ENCODE data around the gene DMRT2.

Gene DMRT2

GRCh38 chr9:1050125-1050895, at the start of gene DMRT2:
TSS of gene DMRT2 (plus strand) at chr9:1050357. CDS start at chr9:1051614, 1,257 bp downstream.
- peak; percentile 58 for DNase-seq

GRCh38 chr9:1001838-1002237, 48.3 kb upstream of the DMRT2 start:
- DNase-seq: no peak

- DNase-seq: no peak
These were observed 47.5 kb upstream of the DMRT2 start for GRCh38 chr9:1002678-1003077.

GRCh38 chr9:1005043-1005667, 45.0 kb upstream of the DMRT2 start:
- DNase-seq: peak; percentile 74

GRCh38 chr9:1007312-1007711, 42.8 kb upstream of the DMRT2 start:
- DNase-seq: no peak

- DNase-seq: no peak
These were observed 41.9 kb upstream of the DMRT2 start for GRCh38 chr9:1008216-1008615.

- DNase-seq: peak; percentile 89
These were observed 41.0 kb upstream of the DMRT2 start for GRCh38 chr9:1009101-1009707.

- peak; percentile 4 for DNase-seq
These were observed 37.1 kb upstream of the DMRT2 start for GRCh38 chr9:1013021-1013420.

- DNase-seq: no peak
These were observed 35.9 kb upstream of the DMRT2 start for GRCh38 chr9:1014225-1014624.

- DNase-seq: no peak
These were observed 35.5 kb upstream of the DMRT2 start for GRCh38 chr9:1014640-1015039.

GRCh38 chr9:1018121-1018520, 32.0 kb upstream of the DMRT2 start:
- DNase-seq: peak; percentile 70

GRCh38 chr9:1024112-1024511, 26.0 kb upstream of the DMRT2 start:
- DNase-seq: no peak

GRCh38 chr9:1025131-1025530, 25.0 kb upstream of the DMRT2 start:
- DNase-seq: no peak

- no peak for DNase-seq
These were observed 23.9 kb upstream of the DMRT2 start for GRCh38 chr9:1026219-1026618.

GRCh38 chr9:1028501-1029190, 21.5 kb upstream of the DMRT2 start:
- DNase-seq: no peak

GRCh38 chr9:1031951-1032601, 18.1 kb upstream of the DMRT2 start:
- DNase-seq: no peak

- DNase-seq: no peak
These were observed 15.9 kb upstream of the DMRT2 start for GRCh38 chr9:1034271-1034670.

- no peak for DNase-seq
These were observed 10.6 kb upstream of the DMRT2 start for GRCh38 chr9:1039589-1039988.

GRCh38 chr9:1042466-1042865, 7.7 kb upstream of the DMRT2 start:
- peak; percentile 13 for DNase-seq

GRCh38 chr9:1044643-1045042, 5.5 kb upstream of the DMRT2 start:
- no peak for DNase-seq

- DNase-seq: no peak
These were observed 3.3 kb upstream of the DMRT2 start for GRCh38 chr9:1046639-1047572.
